Neutrophil (primary cell): Measurements from ENCODE around the gene FSTL4.

ENCODE experiments used
- H3K27ac ChIP-seq: fragments of 200-600 bp; sonication (generic); 2 replicates; pipeline ENCODE4 v1.5.1; 2016; ENCODE audit warnings: mild to moderate bottlenecking, moderate library complexity
- H3K27me3 ChIP-seq: fragments of 200-600 bp; sonication (generic); 2 replicates; pipeline ENCODE4 v1.6.0; 2016; ENCODE audit warnings: mild to moderate bottlenecking
- H3K36me3 ChIP-seq: fragments of 200-600 bp; sonication (generic); 2 replicates; pipeline ENCODE4 v1.5.1; 2017
- H3K4me1 ChIP-seq, 2 experiments: fragments of 200-600 bp in 1 of 2; sonication (generic) in 1 of 2; 1 replicate in 1 of 2; 2 replicates in 1 of 2; pipeline versions ENCODE4 v1.5.1 to v1.6.1; 2013 to 2016; ENCODE audit warnings: low read depth in 1 of 2, low read length in 1 of 2, mild to moderate bottlenecking in 1 of 2, moderate library complexity in 1 of 2; ENCODE audit not compliant: control insufficient read depth in 1 of 2, insufficient read depth in 1 of 2
- H3K4me3 ChIP-seq, 2 experiments: fragments of 200-600 bp in 1 of 2; sonication (generic) in 1 of 2; 1 replicate in 1 of 2; 2 replicates in 1 of 2; pipeline ENCODE4 v1.5.1; 2013 to 2016; ENCODE audit warnings: low read depth in 1 of 2, low read length in 1 of 2, mild to moderate bottlenecking in 1 of 2, moderate library complexity in 1 of 2
- H3K9me3 ChIP-seq: fragments of 200-600 bp; sonication (generic); 2 replicates; pipeline ENCODE4 v1.5.1; 2016
- CTCF ChIP-seq: fragments of 200-600 bp; sonication (generic); IDR thresholded peaks from 2 replicates; pipeline ENCODE4 v1.5.1; 2016; ENCODE audit warnings: antibody characterized with exemption

Gene FSTL4

DNA sequence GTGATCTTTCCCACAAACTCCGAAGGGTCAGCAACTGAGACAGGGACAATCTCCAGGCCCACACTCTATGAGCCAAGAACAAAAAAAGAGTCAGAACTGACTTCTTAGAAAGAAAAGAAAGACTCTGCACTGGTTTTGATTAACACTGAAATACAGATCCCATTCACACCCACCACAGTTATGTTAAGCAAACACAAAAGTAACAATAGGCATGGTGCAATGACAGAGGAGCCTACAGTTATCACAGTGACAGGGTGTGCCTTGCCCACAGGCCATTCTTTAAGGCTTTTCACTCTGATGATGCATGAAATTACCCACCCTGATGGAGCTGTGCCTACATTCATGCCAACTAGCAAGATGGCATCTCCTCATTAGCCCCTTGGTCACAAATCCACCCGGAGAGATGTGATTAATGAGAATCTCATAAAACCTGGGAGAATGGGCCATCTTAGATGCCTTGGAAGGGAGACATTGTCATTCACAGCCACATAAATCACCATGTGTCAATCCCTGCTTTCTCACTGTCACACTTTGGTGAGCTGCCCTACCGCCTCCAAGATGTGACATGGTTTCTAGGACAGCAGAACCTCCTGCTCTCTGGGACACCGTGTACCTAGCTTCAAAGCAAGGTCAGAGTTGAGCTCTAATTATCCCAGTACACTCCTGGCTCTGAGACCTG is 27.6 kb upstream of the FSTL4 start:
- TF ChIP-seq CTCF: no peak
- Histone ChIP-seq H3K4me3 (no peak overlapping the region), H3K27ac (no peak overlapping the region)

GRCh38 chr5:133638436-133638835 is 26.1 kb upstream of the FSTL4 start:
- no peak overlapping the region for H3K4me3 ChIP-seq
- no peak for TF ChIP-seq CTCF
- H3K4me1 ChIP-seq: no peaks in the 10 kb centered on the region
- H3K9me3 ChIP-seq: no peaks in the 10 kb centered on the region
- no peak overlapping the region for H3K27ac ChIP-seq
- H3K36me3 ChIP-seq: no peaks in the 10 kb centered on the region
- peaks cover 12% of the 10 kb centered on the region for H3K27me3 ChIP-seq

More for the DNA sequence above, 27.6 kb upstream of the FSTL4 start:
- peaks cover 4% of the 10 kb centered on the region for H3K27me3 ChIP-seq
- no peaks in the 10 kb centered on the region for H3K9me3 ChIP-seq
- no peaks in the 10 kb centered on the region for H3K4me1 ChIP-seq
- no peaks in the 10 kb centered on the region for H3K36me3 ChIP-seq

DNA sequence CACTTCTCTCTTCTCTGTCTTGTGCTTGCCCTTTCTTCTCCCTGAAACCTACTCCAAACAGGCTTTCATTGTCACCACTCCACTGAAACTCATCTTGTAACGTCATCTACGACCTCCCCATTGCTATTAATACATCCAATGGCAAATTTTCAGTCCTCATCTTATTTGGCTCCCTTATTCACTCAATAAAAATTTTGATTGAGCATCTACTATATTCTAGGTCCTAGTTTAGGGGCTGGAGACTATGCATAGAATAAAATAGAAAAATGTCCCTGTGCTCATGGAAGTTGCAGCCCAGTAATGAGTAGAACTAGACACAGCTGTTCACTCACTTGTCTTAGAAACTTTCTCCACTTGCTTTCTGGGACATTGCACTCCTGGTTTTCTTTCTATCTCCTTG is 24.9 kb upstream of the FSTL4 start:
- peaks cover 12% of the 10 kb centered on the region for H3K27me3 ChIP-seq
- no peak overlapping the region for H3K27ac ChIP-seq
- H3K4me1 ChIP-seq: no peaks in the 10 kb centered on the region
- TF ChIP-seq CTCF: no peak
- no peaks in the 10 kb centered on the region for H3K36me3 ChIP-seq
- no peaks in the 10 kb centered on the region for H3K9me3 ChIP-seq
- no peak overlapping the region for H3K4me3 ChIP-seq

- no peaks in the 10 kb centered on the region for H3K36me3 ChIP-seq
- no peak for TF ChIP-seq CTCF
- H3K9me3 ChIP-seq: no peaks in the 10 kb centered on the region
- no peak overlapping the region for H3K27ac ChIP-seq
- no peak overlapping the region for H3K4me3 ChIP-seq
- peaks cover 8% of the 10 kb centered on the region for H3K27me3 ChIP-seq
- H3K4me1 ChIP-seq: no peaks in the 10 kb centered on the region
Observed at GRCh38 chr5:133635051-133635450, 22.7 kb upstream of the FSTL4 start.

DNA sequence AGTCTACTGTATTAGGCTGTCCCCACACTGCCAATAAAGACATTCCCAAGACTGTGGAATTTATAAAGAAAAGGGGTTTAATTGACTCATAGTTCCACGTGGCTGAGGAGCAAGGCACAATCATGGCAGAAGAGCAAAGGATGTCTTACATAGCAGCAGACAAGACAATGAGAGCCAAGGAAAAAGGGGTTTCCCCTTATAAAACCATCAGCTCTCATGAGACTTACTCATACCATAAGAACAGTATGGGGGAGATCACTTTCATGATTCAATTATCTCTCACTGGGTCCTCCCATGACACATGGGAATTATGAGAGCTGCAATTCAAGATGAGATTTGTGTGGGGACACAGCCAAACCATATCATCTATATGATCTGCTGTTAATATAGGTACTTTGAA is 14.8 kb upstream of the FSTL4 start:
- H3K36me3 ChIP-seq: no peaks in the 10 kb centered on the region
- no peak for TF ChIP-seq CTCF
- H3K27me3 ChIP-seq: peaks cover 22% of the 10 kb centered on the region
- H3K4me1 ChIP-seq: no peaks in the 10 kb centered on the region
- no peaks in the 10 kb centered on the region for H3K9me3 ChIP-seq
- H3K4me3 ChIP-seq: no peak overlapping the region
- H3K27ac ChIP-seq: no peak overlapping the region
